Activated naive CD8-positive, alpha-beta T cell treated with anti-CD3 and anti-CD28 coated beads for 36 hours (primary cell): Measurements from ENCODE around the gene COL20A1. TPM values are rescaled to one million over a fixed set of nuclear protein-coding genes. Genes with fewer than 3 reads are reported as not detected.

Source experiments
- DNase-seq: peaks from one replicate; pipeline ENCODE4 v3.0.0; 2021
- H3K27ac Mint-ChIP-seq: one replicate; pipeline ENCODE4 v1.8.0; 2022; ENCODE audit warnings: mild to moderate bottlenecking, moderate library complexity, mixed read lengths
- H3K27me3 Mint-ChIP-seq: one replicate; pipeline ENCODE4 v1.8.0; 2022; ENCODE audit warnings: mild to moderate bottlenecking, mixed read lengths
- H3K36me3 Mint-ChIP-seq: one replicate; pipeline ENCODE4 v1.8.0; 2021; ENCODE audit warnings: mild to moderate bottlenecking, mixed read lengths
- H3K4me1 Mint-ChIP-seq: one replicate; pipeline ENCODE4 v1.8.0; 2021; ENCODE audit warnings: mixed read lengths
- H3K4me3 Mint-ChIP-seq: one replicate; pipeline ENCODE4 v1.8.0; 2022; ENCODE audit warnings: mild to moderate bottlenecking, moderate library complexity, mixed read lengths
- H3K9me3 Mint-ChIP-seq: one replicate; pipeline ENCODE4 v1.8.0; 2022; ENCODE audit warnings: mixed read lengths
- total RNA-seq, 2 experiments: library from RNA; stranded (reverse); gene quantifications; one replicate each; pipeline ENCODE4 v1.2.3, GENCODE V29; 2021

COL20A1 gene
- total RNA-seq, 2 experiments from 2014 or later: 0.08 TPM; not detected in 1

DNA sequence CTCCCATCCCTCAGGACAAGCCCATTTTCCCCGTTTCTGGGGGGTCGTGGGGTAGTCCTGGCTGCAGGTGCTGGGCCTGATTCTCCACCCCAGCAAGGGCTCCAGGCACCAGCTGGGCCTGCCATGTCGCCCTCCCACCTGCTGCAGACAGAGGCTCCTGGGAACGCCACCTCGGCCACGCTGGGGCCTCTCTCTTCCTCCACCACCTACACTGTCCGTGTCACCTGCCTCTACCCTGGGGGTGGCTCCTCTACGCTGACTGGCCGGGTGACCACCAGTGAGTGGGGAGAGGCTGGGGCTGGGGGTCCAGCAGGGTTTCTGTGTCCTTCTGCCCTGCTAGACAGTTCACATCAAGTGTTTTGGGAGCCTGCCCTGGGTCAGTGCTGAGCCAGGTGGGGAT lies 19.3 kb downstream of the COL20A1 start:
- no peaks in the 10 kb centered on the region for H3K4me1 Mint-ChIP-seq
- H3K36me3 Mint-ChIP-seq: no peaks in the 10 kb centered on the region
- H3K9me3 Mint-ChIP-seq: no peaks in the 10 kb centered on the region
- no peak overlapping the region for H3K4me3 Mint-ChIP-seq
- H3K27ac Mint-ChIP-seq: no peak overlapping the region
- no peak for DNase-seq
- peaks cover 4% of the 10 kb centered on the region for H3K27me3 Mint-ChIP-seq

DNA sequence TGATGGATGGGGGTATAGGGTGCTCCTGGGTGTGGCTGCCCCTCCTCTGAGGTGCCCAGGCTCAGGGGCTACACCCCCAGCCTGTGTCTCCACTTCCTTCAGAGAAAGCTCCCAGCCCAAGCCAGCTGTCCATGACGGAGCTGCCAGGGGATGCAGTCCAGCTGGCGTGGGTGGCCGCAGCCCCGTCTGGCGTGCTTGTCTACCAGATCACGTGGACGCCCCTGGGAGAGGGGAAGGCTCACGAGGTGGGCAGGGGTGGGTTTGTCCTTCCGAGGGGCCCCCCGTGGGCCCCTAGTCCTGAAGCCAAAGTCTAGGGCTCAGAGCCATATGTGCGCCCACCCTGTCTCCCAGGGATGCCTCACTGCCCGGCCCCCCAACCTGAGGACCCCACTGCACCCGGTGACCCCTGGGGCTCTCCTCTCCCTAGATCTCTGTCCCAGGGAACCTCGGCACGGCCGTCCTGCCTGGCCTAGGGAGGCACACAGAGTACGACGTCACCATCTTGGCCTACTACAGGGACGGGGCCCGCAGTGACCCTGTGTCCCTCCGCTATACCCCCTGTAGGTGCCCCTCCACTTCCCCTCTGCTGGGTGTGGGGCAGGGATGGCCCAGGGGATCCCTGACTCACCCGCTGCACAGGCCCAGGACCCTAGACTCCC lies 19.8 kb downstream of the COL20A1 start:
- Mint-ChIP-seq H3K27me3 (peaks cover 4% of the 10 kb centered on the region), H3K4me1 (no peaks in the 10 kb centered on the region), H3K36me3 (no peaks in the 10 kb centered on the region), H3K27ac (no peak overlapping the region), H3K9me3 (no peaks in the 10 kb centered on the region), H3K4me3 (no peak overlapping the region)
- DNase-seq: no peak

DNA sequence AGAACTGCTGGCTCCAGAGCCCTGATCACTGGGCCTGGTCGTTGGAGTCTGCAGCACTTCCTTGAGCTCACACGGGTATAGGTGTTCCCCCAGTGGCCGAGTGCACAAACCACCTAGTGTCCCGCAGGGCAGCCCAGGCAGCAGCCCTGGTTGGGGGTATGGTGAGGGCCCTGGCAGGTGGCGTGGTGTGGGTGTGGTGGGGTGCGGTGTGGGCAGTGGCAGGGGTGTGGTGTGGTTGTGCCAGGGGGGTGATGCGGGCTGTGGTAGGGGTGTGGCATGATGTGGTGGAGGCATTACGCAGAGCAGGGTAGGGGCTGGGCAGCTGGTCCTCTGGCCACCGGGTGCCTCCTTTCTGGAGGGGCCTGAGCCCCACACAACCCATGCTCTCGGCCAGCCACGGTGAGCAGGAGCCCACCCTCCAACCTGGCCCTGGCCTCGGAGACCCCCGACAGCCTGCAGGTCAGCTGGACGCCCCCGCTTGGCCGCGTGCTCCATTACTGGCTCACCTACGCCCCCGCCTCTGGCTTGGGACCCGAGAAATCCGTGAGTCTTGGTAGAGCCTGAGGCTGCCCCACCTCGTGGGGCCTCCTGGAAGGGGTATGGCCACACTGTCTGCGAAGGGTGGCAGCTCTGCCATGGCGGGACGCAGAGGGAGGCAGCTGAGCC lies 20.5 kb downstream of the COL20A1 start:
- Mint-ChIP-seq H3K27ac (no peak overlapping the region), H3K4me3 (no peak overlapping the region), H3K4me1 (no peaks in the 10 kb centered on the region), H3K27me3 (peaks cover 4% of the 10 kb centered on the region), H3K36me3 (no peaks in the 10 kb centered on the region), H3K9me3 (no peaks in the 10 kb centered on the region)
- DNase-seq: no peak

DNA sequence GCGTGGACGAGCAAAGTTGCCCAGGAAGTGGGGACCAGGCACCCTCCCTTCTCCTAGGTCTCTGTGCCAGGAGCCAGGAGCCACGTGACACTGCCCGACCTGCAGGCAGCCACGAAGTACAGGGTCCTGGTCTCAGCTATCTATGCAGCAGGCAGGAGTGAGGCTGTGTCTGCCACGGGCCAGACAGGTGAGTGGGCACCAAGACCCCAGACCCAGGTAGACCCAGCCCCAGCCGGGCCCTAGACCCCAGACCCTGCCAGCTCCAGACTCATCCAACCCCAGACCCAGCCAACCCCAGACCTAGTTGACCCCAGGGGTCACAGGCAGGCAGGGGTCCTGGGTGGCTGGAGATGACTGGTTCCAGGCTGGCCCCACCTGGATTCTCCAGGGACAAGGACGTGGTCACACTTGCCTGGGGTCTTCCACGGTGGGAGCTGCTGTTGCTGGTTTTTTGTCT lies 21.1 kb downstream of the COL20A1 start:
- Mint-ChIP-seq H3K4me1 (no peaks in the 10 kb centered on the region), H3K9me3 (no peaks in the 10 kb centered on the region), H3K4me3 (no peak overlapping the region), H3K27me3 (peaks cover 4% of the 10 kb centered on the region), H3K27ac (no peak overlapping the region), H3K36me3 (no peaks in the 10 kb centered on the region)
- no peak for DNase-seq

DNA sequence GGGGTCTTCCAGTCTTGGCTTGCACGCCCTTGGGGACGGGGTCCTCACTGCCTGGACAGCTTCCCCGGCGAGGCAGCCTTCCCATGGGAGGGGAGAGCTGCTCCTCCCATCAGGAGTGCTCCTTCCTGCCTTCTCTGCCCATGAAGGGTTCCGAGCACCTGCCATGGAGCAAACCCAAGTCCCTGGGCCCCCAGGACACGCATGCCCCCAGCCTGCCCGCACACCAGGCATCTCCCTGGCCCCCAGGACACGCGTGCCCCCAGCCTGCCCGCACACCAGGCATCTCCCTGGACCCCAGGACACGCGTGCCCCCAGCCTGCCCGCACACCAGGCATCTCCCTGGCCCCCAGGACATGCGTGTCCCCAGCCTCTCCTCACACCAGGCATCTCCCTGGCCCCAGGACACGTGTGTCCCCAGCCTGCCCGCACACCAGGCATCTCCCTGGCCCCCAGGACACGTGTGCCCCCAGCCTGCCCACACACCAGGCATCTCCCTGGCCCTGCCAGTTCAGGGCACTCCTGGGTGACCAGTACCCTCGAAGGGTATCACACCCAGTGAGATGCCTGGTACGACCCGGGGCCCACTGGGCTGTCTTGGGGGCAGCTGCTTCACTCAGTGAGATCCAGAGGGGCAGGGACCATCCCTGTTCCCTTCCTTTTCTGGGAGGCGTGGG lies 21.7 kb downstream of the COL20A1 start:
- Mint-ChIP-seq H3K27me3 (peaks cover 2% of the 10 kb centered on the region), H3K4me1 (no peaks in the 10 kb centered on the region), H3K9me3 (no peaks in the 10 kb centered on the region), H3K36me3 (no peaks in the 10 kb centered on the region), H3K27ac (no peak overlapping the region), H3K4me3 (no peak overlapping the region)
- DNase-seq: no peak

DNA sequence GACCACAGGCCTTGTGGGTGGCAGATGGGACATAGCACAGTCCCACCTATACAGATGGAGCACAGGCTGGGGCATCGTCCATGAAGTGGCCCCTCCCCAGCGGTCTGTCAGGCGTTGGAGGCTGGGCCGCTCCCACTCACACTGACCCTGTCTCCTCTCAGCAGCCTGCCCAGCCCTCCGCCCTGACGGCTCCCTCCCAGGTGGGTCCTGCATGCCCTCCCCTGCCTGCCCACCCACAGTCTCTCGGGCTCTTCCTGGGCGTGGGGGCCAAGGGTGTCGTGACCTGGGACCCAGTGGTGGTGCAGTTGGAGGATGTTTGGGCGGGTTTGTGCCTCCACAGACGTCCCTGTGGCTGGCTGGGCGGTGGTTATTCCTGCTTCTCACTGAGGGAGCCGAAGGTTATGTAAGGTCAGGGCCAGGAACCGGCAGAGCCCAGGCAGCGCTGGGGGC lies 22.3 kb downstream of the COL20A1 start:
- no peaks in the 10 kb centered on the region for H3K36me3 Mint-ChIP-seq
- DNase-seq: no peak
- H3K4me3 Mint-ChIP-seq: no peak overlapping the region

DNA sequence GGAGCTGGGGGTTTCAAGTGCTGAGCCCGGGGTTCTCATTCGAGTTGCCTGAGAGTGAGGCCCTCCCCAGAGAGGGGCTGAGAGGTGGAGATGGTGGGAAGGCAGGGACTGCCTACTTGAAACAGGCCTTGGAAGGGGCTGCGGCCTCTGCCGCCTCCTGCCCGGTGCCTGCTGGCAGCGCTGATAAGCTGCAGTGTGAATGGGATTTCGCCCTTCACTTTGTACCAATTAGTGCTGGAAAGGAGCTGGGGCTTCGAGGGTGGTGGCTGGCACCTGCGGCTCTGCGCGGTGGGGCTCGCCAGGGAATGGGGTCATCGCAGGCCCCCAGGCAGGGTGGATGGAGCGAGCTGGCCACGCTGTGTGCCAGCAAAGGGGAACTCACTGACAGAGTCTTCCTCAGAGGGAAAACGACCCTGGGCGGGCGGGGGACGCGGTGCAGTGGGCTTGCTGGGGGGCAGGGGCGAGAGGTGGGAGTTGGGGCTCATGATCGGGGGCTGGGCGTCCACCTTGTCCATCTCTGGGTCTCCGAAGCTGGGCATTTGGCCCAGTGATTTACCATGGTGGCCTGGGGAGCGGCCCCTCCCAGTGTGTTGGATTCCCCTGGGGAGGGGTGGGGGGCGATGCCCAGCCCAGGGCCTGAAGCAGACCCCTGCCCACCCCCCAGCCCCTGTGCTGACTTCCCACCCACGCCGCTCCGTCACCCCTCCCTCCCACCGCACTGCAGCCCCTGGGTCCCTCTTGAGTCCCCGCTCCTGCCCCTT lies 22.9 kb downstream of the COL20A1 start:
- Mint-ChIP-seq H3K36me3 (no peaks in the 10 kb centered on the region), H3K9me3 (no peaks in the 10 kb centered on the region), H3K4me3 (no peak overlapping the region), H3K27me3 (no peaks in the 10 kb centered on the region), H3K27ac (no peak overlapping the region), H3K4me1 (no peaks in the 10 kb centered on the region)
- DNase-seq: no peak

More for the DNA sequence above, 22.3 kb downstream of the COL20A1 start:
- Mint-ChIP-seq H3K27ac (no peak overlapping the region), H3K4me1 (no peaks in the 10 kb centered on the region), H3K9me3 (no peaks in the 10 kb centered on the region), H3K27me3 (no peaks in the 10 kb centered on the region)

DNA sequence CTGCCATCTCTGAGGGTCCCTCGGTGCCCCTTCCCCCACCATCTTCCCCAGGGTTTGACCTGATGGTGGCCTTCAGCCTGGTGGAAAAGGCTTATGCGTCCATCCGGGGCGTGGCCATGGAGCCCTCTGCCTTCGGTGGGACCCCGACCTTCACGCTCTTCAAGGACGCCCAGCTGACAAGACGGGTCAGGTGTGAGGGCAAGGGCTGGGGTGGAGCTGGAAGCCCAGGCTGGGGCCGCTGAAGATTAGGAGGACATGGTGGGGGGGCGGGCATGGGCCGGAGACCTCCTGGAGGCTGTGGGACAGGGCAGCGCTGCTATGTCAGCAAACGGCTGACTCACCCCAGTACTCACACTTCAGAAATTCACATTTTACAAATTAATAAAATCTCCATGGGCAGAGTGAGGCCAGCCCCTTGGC lies 23.5 kb downstream of the COL20A1 start:
- no peak overlapping the region for H3K4me3 Mint-ChIP-seq
- DNase-seq: no peak
- no peaks in the 10 kb centered on the region for H3K9me3 Mint-ChIP-seq
- H3K36me3 Mint-ChIP-seq: no peaks in the 10 kb centered on the region
- no peaks in the 10 kb centered on the region for H3K4me1 Mint-ChIP-seq
- no peak overlapping the region for H3K27ac Mint-ChIP-seq
- H3K27me3 Mint-ChIP-seq: no peaks in the 10 kb centered on the region

DNA sequence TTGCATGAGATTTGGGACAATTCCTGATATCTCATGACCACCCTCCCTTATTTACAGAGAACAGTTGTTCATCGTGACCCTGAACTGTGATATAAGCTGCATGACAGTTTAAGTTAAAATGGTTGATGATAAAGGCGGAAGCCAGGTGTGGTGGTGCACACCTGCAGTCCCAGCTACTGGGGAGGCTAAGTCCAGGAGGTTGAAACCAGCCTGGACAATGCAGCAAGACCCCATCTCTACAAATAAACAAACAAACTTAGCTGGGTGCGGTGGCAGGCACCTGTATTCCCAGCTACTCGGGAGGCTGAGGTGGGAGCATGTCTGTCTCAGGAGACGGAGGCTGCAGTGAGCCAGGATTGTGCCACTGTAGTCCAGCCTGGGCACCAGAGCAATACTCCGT lies 24.1 kb downstream of the COL20A1 start:
- Mint-ChIP-seq H3K27ac (no peak overlapping the region), H3K4me3 (no peak overlapping the region), H3K4me1 (no peaks in the 10 kb centered on the region), H3K27me3 (no peaks in the 10 kb centered on the region), H3K9me3 (no peaks in the 10 kb centered on the region), H3K36me3 (no peaks in the 10 kb centered on the region)
- no peak for DNase-seq

DNA sequence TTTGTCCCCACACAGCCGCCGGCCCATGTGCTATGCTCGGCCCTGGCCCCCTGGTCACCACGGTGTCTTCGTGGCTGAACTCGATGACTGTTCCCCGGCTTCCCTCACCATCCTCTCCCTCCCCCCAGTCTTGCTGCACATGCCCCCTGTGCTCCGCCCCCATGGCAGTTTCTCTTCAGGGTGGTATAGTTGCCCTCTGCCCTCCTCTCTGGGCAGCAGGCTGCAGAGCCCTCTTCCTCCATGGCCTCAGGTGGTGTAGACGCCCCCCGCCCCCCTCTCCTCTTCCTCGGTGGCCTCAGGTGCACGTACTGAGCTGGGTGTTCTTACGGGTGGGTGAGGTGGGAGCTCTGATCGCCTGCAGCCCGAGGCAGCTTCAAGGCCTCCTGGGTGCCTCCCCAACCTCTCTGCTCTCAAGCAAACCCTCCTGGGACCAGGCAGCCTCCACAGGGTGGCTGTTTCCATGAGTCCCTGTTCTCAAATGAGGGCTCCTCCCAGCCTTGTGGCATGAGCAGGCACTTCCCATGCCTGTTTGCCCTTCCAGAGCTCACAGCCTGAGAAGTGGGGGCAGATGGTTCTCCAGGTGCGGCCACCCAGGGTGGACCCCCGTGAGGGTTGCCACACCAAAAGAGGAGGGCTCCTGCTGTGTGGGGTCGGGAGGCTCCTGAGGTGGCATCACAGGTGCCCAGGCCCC lies 24.8 kb downstream of the COL20A1 start:
- H3K27me3 Mint-ChIP-seq: no peaks in the 10 kb centered on the region

DNA sequence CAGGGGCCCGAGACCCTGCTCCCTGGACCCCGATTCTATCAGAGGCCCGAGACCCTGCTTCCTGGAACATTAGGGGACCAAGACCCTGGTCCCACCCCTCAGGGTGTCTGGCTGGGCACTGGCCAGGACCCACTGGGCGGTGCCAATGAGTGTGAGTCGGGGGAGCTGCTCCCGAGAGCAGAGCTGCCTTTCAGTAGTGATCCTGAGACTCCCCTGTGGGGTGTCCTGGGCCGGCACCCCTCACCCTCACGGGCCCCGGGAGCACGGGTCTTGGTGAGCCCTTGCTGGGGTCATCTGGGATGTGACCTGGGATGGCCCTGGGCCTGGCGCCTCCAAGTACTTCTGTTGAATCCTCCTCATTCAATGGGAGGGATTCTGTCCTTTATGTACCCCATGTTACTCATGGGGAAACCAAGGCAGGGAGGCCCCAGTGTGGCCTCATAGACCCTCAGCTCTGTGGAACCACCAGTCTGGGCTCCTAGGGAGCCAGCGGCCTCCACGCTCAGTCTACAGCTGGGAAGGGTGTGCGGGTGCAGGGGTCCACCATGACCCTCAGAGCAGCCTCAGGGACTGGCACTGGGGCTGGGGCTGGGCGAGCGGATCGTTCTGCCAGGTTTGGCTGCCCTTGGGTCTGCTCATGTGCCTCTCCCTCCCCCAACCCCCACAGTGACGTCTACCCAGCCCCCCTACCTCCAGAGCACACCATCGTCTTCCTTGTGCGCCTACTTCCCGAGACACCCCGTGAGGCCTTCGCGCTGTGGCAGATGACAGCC lies 25.6 kb downstream of the COL20A1 start:
- no peak overlapping the region for H3K27ac Mint-ChIP-seq
- no peak overlapping the region for H3K4me3 Mint-ChIP-seq
- peaks cover 4% of the 10 kb centered on the region for H3K27me3 Mint-ChIP-seq
- DNase-seq: no peak
- H3K4me1 Mint-ChIP-seq: no peaks in the 10 kb centered on the region
- no peaks in the 10 kb centered on the region for H3K9me3 Mint-ChIP-seq
- H3K36me3 Mint-ChIP-seq: no peaks in the 10 kb centered on the region

More for the DNA sequence above, 24.8 kb downstream of the COL20A1 start:
- H3K4me3 Mint-ChIP-seq: no peak overlapping the region
- no peaks in the 10 kb centered on the region for H3K4me1 Mint-ChIP-seq
- H3K36me3 Mint-ChIP-seq: no peaks in the 10 kb centered on the region
- no peak for DNase-seq
- no peak overlapping the region for H3K27ac Mint-ChIP-seq
- no peaks in the 10 kb centered on the region for H3K9me3 Mint-ChIP-seq

DNA sequence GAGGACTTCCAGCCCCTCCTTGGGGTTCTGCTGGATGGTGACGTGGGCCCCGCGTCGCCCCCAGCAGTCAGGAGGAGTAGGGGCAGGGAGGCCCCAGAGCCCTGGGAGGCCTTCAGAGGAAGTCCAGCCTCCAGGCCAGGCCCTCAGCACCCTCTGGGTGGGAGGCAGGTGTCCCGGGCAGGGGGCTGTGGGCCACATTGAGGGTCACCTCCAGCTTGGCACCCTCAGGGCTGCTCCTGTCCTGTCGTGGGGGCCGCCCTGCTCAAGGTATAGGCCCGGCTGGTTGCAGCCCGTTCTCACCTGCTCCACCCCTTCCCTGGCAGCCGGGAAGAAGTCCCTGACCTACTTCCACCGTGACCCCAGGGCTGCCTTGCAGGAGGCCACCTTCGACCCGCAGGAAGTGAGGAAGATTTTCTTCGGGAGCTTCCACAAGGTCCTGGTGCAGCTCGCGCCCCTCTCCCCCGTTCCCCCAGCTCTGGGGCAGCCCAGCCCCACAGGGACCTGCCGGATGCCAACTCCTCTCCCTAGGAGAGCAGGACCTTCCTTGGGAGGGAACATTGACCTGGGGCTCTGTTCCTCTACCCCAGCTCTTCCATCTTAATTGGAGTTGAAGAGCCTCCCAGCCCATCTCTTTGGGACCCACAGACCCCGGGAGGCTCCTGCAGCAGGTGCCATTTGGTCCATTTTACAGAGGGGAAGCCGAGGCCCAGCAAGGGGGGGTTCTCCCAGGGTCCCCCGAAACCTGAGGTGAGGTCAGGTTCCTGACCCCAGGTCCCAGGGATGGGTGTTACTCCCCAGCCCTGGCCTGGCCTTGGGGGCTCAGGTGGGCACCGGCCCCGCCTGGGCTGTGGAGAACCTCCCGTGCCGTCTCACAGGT lies 26.4 kb downstream of the COL20A1 start:
- no peak overlapping the region for H3K4me3 Mint-ChIP-seq
- no peak overlapping the region for H3K27ac Mint-ChIP-seq
- no peak for DNase-seq
- no peaks in the 10 kb centered on the region for H3K9me3 Mint-ChIP-seq
- no peaks in the 10 kb centered on the region for H3K36me3 Mint-ChIP-seq
- no peaks in the 10 kb centered on the region for H3K4me1 Mint-ChIP-seq
- H3K27me3 Mint-ChIP-seq: peaks cover 4% of the 10 kb centered on the region

DNA sequence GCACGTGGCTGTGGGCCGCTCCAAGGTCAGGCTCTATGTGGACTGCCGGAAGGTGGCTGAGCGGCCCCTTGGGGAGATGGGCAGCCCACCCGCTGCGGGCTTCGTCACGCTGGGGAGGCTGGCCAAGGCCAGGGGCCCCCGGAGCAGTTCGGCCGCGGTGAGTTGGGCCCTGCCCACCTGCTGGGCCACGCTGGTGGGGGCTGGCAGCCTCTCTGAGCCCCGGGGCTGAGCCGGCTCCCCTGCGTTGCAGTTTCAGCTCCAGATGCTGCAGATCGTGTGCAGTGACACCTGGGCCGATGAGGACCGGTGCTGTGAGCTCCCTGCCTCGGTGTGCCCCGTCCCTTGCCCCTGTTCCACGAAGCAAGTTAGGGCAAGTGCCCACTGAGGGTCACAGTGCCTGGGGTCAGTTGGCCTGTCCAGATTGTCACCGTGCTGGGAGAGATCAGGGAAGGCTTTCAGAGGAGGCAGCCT lies 27.1 kb downstream of the COL20A1 start:
- Mint-ChIP-seq H3K4me3 (no peak overlapping the region), H3K36me3 (no peaks in the 10 kb centered on the region), H3K4me1 (no peaks in the 10 kb centered on the region), H3K27ac (no peak overlapping the region), H3K27me3 (peaks cover 4% of the 10 kb centered on the region), H3K9me3 (no peaks in the 10 kb centered on the region)
- no peak for DNase-seq
